ENCODE data around the gene RPL13A.

The RPL13A gene

GRCh38 chr19:49487277-49488045, at the start of gene RPL13A:
Gene RPL13A (plus strand): TSS chr19:49487608. CDS start chr19:49487630, 22 bp downstream.
- in situ Hi-C loops (cut with MboI; ENCODE audit: low pct_unique_long_range_greater_than_20kb, low sequenced_read_pairs, unreplicated experiment), result no loop called here
- peak; percentile 97 for DNase-seq (ENCODE audit: low spot score)
- no peak for TF ChIP-seq CTCF (IDR thresholded peaks at IDR 0.05; ENCODE audit: extremely low read depth, insufficient read depth, missing control alignments)

GRCh38 chr19:49438261-49438660, 49.1 kb upstream of the RPL13A start:
- DNase-seq (ENCODE audit: low spot score), result no peak
- in situ Hi-C loops (cut with MboI; ENCODE audit: low pct_unique_long_range_greater_than_20kb, low sequenced_read_pairs, unreplicated experiment), result loop anchor here (5.0 kb wide), 1 partner anchor 46 kb away; no protein-coding TSS in a partner anchor
- no peak for TF ChIP-seq CTCF (IDR thresholded peaks at IDR 0.05; ENCODE audit: extremely low read depth, insufficient read depth, missing control alignments)

GRCh38 chr19:49439836-49440235, 47.6 kb upstream of the RPL13A start:
- TF ChIP-seq CTCF (IDR thresholded peaks at IDR 0.05; ENCODE audit: extremely low read depth, insufficient read depth, missing control alignments), result no peak
- in situ Hi-C loops (cut with MboI; ENCODE audit: low pct_unique_long_range_greater_than_20kb, low sequenced_read_pairs, unreplicated experiment), result loop anchor here (5.0 kb wide), 1 partner anchor 48 kb away; no protein-coding TSS in a partner anchor
- no peak for DNase-seq (ENCODE audit: low spot score)

- in situ Hi-C loops (cut with MboI; ENCODE audit: low pct_unique_long_range_greater_than_20kb, low sequenced_read_pairs, unreplicated experiment), result no loop called here
- TF ChIP-seq CTCF (IDR thresholded peaks at IDR 0.05; ENCODE audit: extremely low read depth, insufficient read depth, missing control alignments), result no peak
- DNase-seq (ENCODE audit: low spot score), result no peak
Observed at GRCh38 chr19:49440439-49441209, 46.8 kb upstream of the RPL13A start.

GRCh38 chr19:49441210-49441959, 46.0 kb upstream of the RPL13A start, which contains the start of gene SLC17A7:
Gene SLC17A7 (minus strand): TSS chr19:49441527. CDS start chr19:49441379, 148 bp downstream.
- peak; percentile 89 for DNase-seq (ENCODE audit: low spot score)
- in situ Hi-C loops (cut with MboI; ENCODE audit: low pct_unique_long_range_greater_than_20kb, low sequenced_read_pairs, unreplicated experiment), result no loop called here
- no peak for TF ChIP-seq CTCF (IDR thresholded peaks at IDR 0.05; ENCODE audit: extremely low read depth, insufficient read depth, missing control alignments)

GRCh38 chr19:49441960-49442350, 45.5 kb upstream of the RPL13A start:
- no peak for TF ChIP-seq CTCF (IDR thresholded peaks at IDR 0.05; ENCODE audit: extremely low read depth, insufficient read depth, missing control alignments)
- in situ Hi-C loops (cut with MboI; ENCODE audit: low pct_unique_long_range_greater_than_20kb, low sequenced_read_pairs, unreplicated experiment), result no loop called here
- no peak for DNase-seq (ENCODE audit: low spot score)

Measured in GM13977 (cell line).